HG03060 (cell line): ENCODE results near the gene CBX2.

Experiments
- ATAC-seq: cut with Tn5 transposase; IDR thresholded peaks from one replicate; pipeline ENCODE4 v1.9.1; 2021; ENCODE audit warnings: low read depth, moderate number of reproducible peaks; ENCODE audit not compliant: unreplicated experiment

CBX2 gene

DNA sequence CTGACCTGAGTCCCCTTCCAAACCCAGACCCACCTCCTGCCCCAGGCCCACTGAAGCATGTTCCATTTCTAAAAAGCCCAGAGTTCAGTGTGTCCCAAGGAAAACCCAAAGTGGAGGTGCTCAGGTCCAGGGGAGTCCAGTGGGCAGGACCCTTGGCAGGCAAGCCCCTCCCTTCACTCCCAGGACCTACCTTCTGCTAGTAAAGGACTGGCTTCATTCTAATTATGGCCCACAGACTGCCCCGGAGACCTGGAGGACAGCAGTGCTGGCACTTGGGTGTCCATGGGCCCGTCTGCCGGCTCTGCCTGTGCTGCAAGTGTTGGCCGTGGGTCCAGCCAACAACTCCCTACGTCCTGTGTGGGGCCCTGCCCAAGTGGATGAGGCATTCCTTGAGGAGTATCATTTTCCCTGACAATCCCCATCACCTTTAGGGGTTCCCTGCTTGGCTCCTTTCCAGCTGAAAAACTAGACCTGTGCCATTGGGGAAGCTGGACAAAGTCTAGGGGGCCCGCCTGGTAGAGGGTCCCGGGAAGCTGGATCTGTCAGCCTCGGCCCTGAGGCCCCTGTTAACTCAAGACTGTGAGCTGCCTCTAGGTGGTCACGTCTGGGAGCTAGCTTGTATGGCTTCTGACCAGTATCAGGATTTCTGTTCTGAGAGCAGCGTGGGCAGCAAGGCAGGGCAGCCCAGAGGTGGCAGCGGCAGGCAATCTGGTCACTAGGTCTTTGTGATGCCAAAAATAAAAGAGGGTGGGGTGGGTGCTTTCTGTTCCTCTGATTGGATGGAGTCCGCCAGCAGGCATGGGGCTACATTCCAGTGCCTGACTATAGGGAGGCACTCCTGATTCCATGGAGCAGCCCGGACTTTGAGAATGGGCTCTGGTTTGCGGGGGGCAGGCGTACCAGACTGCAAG lies 8.2 kb downstream of the CBX2 start:
- no peak for ATAC-seq

DNA sequence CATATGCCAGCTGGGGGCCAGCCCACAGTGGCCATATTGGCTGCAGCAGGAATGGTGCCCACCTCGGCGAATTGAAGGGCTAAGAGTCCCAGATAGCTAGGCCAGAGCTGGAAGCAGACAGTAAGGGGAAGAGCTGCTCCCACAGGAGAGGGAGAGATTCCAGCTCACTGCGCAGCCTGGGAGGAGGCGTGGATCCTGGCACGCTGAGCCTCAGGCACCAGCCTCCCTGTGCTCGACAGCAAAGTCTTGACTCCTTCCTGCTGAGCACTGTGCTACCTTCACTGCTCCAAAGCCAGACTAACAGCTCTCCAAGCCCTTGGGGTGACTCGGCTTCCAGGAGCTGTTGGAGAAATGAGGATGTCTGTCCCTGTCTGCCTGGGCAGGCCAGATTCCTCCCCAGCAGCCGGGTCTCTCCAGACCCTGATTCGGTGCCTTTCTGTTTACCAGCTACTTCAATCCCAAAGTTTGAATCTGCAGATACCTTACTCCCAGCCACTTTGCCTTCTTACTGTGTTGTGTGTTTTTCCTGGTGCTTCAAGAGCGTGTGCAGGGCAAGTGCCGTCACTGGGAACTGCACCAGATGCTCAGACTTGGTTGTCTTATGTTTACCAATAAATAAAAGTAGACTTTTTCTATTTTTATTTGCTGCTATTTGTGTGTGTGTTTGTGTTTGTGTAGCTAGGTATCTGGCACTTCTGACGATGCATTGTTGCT lies 9.1 kb downstream of the CBX2 start:
- no peak for ATAC-seq

GRCh38 chr17:79788455-79788854 lies 10.5 kb downstream of the CBX2 start:
- ATAC-seq = no peak

DNA sequence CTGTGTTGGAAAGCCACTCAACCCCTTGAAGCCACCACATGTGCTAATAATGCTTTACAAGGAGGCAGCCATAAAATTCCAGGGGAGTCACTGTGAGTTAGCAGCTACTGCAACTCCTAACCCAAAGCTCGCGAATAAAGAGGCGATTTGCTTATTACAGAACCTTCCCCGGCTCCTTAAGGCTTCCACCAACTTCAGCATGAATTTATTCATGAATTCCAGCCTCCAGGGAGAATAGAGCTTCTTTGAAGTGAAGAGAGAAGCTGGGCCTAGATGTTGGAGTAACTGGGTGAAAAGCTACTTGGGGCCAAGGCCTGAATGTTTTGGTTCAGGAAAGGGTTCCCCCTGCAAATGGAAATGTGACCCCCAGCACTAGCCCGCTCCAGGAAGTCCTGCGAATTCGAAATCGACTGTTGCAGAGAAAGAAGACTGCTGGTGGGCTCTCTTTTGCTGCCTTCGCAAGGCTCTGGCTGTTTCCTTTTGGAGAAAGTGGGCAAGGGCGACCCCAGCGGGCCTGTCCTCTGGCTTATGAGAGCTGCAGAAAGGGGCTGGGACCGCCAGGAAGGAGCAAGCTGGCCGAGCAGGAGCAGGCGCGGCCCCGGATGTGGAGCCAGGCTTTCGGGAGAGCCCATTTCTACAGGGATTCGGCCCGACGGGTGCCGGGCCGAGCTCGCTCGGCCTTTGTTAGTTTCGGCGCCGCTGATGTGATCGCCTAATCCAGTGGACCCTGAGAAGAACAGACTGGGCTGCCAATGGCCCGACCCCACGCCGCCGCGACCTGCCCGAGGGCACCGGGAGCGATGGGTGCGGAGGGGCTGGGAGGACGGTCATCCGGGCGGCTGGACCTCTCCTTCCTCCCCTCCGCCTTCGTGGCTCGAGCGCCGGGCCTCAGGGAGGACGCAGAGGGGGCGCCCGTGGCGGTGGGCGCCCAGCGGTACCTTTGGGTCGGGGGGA lies 11.3 kb downstream of the CBX2 start:
- no peak for ATAC-seq

- ATAC-seq = no peak
These were observed 12.2 kb downstream of the CBX2 start for GRCh38 chr17:79789943-79790804.

DNA sequence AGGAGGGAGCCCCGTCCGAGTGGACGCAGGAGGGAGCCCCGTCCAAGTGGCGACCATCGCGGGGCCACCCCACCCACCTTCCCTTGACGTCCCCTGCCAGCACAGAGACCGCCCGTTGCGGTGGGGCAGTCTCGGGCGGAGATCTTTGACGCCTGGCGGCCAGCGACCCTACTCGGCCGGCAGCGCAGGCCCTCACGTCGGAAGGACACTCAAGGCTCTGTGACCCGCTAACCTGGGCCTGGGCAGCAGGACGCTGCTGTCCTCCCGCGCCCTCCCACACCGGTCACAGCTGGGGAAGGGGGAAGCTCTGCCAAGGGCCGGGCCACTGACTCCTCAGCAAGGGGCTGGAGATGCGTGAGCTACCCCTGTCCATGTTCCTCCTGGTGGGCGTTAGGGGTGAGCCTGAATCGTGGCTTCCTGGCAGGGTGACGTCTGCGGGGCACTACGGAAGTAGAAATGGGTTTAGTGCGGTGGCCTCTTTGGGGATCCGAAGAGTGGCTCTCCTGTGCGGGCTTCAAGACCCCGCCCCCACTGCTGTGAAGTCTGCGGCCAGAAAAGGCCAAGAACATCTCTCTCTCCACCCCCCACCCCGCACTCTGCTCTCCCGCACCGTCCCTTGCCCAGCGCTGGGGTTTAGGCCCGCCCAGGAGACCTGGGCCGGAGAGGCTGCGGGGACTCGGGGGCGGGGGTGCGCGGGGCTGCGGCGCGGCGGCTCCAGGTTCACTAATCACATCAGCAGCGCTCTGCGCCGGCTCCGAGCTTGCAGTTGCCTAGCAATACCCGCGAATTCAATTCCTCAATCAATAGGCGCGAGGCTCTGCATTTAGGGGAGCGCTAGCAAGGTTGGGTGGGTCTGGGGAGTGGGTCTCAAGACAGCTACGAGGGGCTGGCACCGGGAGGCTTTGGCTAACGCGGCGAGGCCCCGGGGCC lies 13.1 kb downstream of the CBX2 start:
- no peak for ATAC-seq

DNA sequence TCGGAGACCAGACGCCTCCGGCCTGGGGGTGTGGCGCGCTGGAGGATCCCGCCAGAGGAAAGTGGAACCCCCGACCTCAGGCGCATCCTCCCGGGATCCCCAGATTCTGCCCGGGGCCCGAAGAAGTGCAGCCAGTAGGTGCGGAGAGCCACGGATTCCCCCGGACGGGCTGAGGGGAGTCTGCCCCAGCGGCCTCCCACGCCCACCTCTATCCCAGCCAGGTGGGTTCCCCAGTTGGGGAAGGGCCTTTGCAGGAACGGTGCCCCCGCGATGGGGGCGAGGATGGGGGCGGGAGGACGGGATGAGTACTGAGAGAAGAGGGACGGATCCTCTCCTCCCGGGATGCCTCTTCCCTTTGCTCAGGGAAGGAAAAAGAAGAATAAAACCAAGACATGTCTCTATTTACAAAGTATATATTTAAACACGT lies 13.8 kb downstream of the CBX2 start:
- ATAC-seq = no peak

- ATAC-seq = no peak
These were observed 14.5 kb downstream of the CBX2 start for GRCh38 chr17:79792341-79792871.

- no peak for ATAC-seq
These were observed 15.3 kb downstream of the CBX2 start for GRCh38 chr17:79792984-79793923.

- ATAC-seq = no peak
These were observed 16.0 kb downstream of the CBX2 start for GRCh38 chr17:79793924-79794304.

DNA sequence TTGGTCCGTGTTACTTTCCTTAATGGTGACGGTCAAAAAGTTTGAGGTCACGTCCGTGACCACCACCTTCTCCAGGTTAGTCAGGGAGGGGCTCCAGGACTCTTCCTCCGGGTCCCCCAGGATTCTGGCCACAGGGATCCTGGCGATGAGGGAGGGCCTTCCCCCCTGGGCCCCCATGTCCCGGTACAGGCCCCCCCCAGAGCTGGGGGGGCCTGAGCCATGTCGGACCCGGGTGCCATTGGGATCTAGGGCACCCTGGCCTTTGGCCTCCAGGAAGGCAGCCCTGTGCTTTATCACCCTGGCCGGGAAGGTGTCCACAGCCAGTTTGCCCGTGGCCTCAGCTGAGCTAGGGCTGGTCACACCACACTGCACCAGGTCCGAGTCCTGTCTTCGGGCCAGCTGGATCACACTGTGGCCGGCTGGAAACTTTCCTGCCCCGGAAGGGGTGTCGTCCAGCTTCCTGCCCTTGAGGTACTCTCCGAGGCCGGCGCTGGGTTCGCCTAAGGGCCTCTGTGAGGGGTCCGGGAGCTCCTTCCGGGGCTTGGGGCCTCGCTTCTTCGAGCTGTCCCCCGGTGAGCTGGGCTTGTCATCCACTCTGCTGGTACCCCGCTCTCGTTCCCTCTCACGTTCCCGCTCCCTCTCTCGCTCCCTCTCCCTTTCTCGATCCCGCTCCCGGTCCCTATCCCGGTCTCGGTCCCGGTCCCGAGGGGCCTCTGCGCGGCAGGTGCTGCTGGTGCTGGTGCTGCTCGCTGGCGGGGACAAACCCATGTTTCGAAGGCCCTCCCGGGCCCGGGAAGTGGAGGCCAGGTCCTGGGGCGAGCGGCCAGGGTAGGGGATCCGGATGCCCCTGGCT lies 16.9 kb downstream of the CBX2 start:
- ATAC-seq = no peak

GRCh38 chr17:79795795-79796443 lies 18.0 kb downstream of the CBX2 start:
- no peak for ATAC-seq

- ATAC-seq = no peak
These were observed 18.5 kb downstream of the CBX2 start for GRCh38 chr17:79796444-79796762.

- peak; percentile 83 for ATAC-seq
These were observed 19.0 kb downstream of the CBX2 start, which contains the start of gene CBX8 for GRCh38 chr17:79796763-79797491. Gene CBX8, minus strand, starts transcription at chr17:79797077. Its CDS starts 79 bp downstream, at chr17:79796998.
